HG03469 (cell line): ENCODE measurements around the gene ASIC1.

Source experiments
- ATAC-seq: cut with Tn5 transposase; IDR thresholded peaks from one replicate; pipeline ENCODE4 v1.9.1; 2021; ENCODE audit warnings: mild to moderate bottlenecking, moderate library complexity, moderate number of reproducible peaks; ENCODE audit not compliant: unreplicated experiment

The ASIC1 gene

GRCh38 chr12:50106907-50107306, 49.5 kb downstream of the ASIC1 start:
- ATAC-seq: no peak

GRCh38 chr12:50107416-50108268, 50.2 kb downstream of the ASIC1 start:
- no peak for ATAC-seq

GRCh38 chr12:50109319-50109718, 51.9 kb downstream of the ASIC1 start:
- ATAC-seq: no peak

GRCh38 chr12:50110127-50110761, 52.8 kb downstream of the ASIC1 start:
- no peak for ATAC-seq

GRCh38 chr12:50110762-50111351, 53.5 kb downstream of the ASIC1 start:
- ATAC-seq: no peak

GRCh38 chr12:50111395-50111692, 53.9 kb downstream of the ASIC1 start:
- ATAC-seq: no peak

- ATAC-seq: peak; percentile 68
Observed at GRCh38 chr12:50111693-50112455, 54.5 kb downstream of the ASIC1 start, which contains the start of gene COX14. TSS of gene COX14 (plus strand) at chr12:50112236. CDS start at chr12:50120044, 7,808 bp downstream.

- no peak for ATAC-seq
Observed at GRCh38 chr12:50112456-50113218, 55.2 kb downstream of the ASIC1 start.

- ATAC-seq: no peak
Observed at GRCh38 chr12:50117057-50117622, 59.7 kb downstream of the ASIC1 start.

GRCh38 chr12:50119387-50119786, 62.0 kb downstream of the ASIC1 start:
- no peak for ATAC-seq

- ATAC-seq: no peak
Observed at GRCh38 chr12:50120521-50120920, 63.1 kb downstream of the ASIC1 start.

- ATAC-seq: no peak
Observed at GRCh38 chr12:50120953-50121352, 63.6 kb downstream of the ASIC1 start.

- ATAC-seq: no peak
Observed at GRCh38 chr12:50121641-50122040, 64.2 kb downstream of the ASIC1 start.

- no peak for ATAC-seq
Observed at GRCh38 chr12:50123203-50123602, 65.8 kb downstream of the ASIC1 start.

GRCh38 chr12:50127546-50127945, 70.2 kb downstream of the ASIC1 start:
- no peak for ATAC-seq

GRCh38 chr12:50129290-50129689, 71.9 kb downstream of the ASIC1 start:
- ATAC-seq: no peak

- ATAC-seq: no peak
Observed at GRCh38 chr12:50132505-50133135, 75.2 kb downstream of the ASIC1 start.
